ENCODE measurements around the gene NT5DC3.

GRCh38 chr12:103725398-103725797 lies 115.6 kb downstream of the NT5DC3 start:
- TF ChIP-seq BHLHE40 (IDR thresholded peaks at IDR 0.05; ENCODE audit: borderline replicate concordance) (no peak), TARDBP (IDR thresholded peaks at IDR 0.05) (no peak), SUZ12 (IDR thresholded peaks at IDR 0.05) (no peak), PKNOX1 (IDR thresholded peaks at IDR 0.05) (no peak), ZNF384 (IDR thresholded peaks at IDR 0.05) (no peak), ARNT (IDR thresholded peaks at IDR 0.05) (no peak), CTBP1 (IDR thresholded peaks at IDR 0.05; ENCODE audit: borderline replicate concordance) (no peak), LEF1 (IDR thresholded peaks at IDR 0.05; ENCODE audit: borderline replicate concordance) (no peak)

Measured in HEK293T (cell line).